HUES48 (cell line): ENCODE data around the gene MRGPRD.

Experiments used
- H3K27ac ChIP-seq: one replicate; pipeline ENCODE4 v1.7.0; 2013; ENCODE audit warnings: low read depth, low read length, inconsistent platforms
- H3K27me3 ChIP-seq: 2 replicates; pipeline ENCODE4 v1.6.1; 2013; ENCODE audit warnings: mild to moderate bottlenecking, low read length; ENCODE audit not compliant: control insufficient read depth, insufficient read depth
- H3K36me3 ChIP-seq: 2 replicates; pipeline ENCODE4 v1.6.1; 2013; ENCODE audit warnings: low read length; ENCODE audit not compliant: control insufficient read depth, insufficient read depth
- H3K4me1 ChIP-seq: 2 replicates; pipeline ENCODE4 v1.6.1; 2013; ENCODE audit warnings: mild to moderate bottlenecking, low read length; ENCODE audit not compliant: control insufficient read depth, insufficient read depth
- H3K4me3 ChIP-seq: 2 replicates; pipeline ENCODE4 v1.5.1; 2013; ENCODE audit warnings: mild to moderate bottlenecking, low read depth, low read length
- H3K9ac ChIP-seq: 2 replicates; pipeline ENCODE4 v1.6.1; 2013; ENCODE audit warnings: mild to moderate bottlenecking, low read depth, low read length, moderate library complexity
- H3K9me3 ChIP-seq: 2 replicates; pipeline ENCODE4 v1.6.1; 2013; ENCODE audit warnings: low read length; ENCODE audit not compliant: control insufficient read depth, insufficient read depth

The MRGPRD gene, protein sequence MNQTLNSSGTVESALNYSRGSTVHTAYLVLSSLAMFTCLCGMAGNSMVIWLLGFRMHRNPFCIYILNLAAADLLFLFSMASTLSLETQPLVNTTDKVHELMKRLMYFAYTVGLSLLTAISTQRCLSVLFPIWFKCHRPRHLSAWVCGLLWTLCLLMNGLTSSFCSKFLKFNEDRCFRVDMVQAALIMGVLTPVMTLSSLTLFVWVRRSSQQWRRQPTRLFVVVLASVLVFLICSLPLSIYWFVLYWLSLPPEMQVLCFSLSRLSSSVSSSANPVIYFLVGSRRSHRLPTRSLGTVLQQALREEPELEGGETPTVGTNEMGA

DNA sequence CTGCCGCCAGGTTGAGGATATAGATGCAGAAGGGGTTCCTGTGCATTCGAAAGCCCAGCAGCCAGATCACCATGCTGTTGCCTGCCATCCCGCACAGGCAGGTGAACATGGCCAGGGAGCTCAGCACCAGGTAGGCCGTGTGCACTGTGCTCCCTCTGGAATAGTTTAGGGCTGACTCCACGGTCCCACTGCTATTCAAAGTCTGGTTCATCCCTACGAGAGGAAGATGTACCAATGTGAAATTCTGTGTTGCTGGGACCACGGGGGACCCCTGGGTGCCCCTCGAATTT, at the start of gene MRGPRD:
Gene MRGPRD, minus strand, starts transcription at position 211 of the 290 bp plus-strand sequence. Its CDS starts 0 bp downstream, at position 211.
- H3K27ac ChIP-seq = no peak within 1 kb of the TSS
- H3K4me3 ChIP-seq = no peak within 1 kb of the TSS
- H3K4me1 ChIP-seq = peaks cover 7% of the 10 kb centered on the region; the same call in 1 of the 2 replicates
- no peaks in the 10 kb centered on the region for H3K36me3 ChIP-seq
- H3K9me3 ChIP-seq = no peaks in the 10 kb centered on the region
- no peaks in the 10 kb centered on the region; the same call in 1 of the 2 replicates for H3K27me3 ChIP-seq
- H3K9ac ChIP-seq = no peak within 1 kb of the TSS

DNA sequence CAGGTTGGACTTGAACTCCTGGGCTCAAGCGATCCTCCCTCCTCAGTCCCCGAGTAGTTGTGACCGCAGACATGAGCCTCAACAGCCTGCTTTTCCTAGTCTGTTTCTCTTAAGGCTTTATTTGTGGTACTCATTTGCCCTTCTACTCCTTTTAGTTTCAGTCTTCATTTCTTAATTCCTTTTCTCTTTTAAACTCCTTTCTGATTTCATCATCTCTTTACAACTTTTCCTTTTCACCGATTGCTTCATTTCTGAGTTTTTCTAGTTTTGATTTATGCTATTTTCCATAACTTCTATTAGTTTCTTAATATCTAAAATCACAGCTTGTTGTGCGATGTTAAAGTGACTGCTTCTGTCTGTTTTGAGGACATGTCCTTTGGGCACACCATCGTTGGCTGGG, 49.5 kb upstream of the MRGPRD start:
- H3K4me3 ChIP-seq = no peak overlapping the region
- no peak overlapping the region for H3K9ac ChIP-seq
- H3K27ac ChIP-seq = no peak overlapping the region
- H3K4me1 ChIP-seq = no peaks in the 10 kb centered on the region; the same call in 1 of the 2 replicates
- no peaks in the 10 kb centered on the region for H3K36me3 ChIP-seq
- H3K27me3 ChIP-seq = no peaks in the 10 kb centered on the region
- H3K9me3 ChIP-seq = no peaks in the 10 kb centered on the region

DNA sequence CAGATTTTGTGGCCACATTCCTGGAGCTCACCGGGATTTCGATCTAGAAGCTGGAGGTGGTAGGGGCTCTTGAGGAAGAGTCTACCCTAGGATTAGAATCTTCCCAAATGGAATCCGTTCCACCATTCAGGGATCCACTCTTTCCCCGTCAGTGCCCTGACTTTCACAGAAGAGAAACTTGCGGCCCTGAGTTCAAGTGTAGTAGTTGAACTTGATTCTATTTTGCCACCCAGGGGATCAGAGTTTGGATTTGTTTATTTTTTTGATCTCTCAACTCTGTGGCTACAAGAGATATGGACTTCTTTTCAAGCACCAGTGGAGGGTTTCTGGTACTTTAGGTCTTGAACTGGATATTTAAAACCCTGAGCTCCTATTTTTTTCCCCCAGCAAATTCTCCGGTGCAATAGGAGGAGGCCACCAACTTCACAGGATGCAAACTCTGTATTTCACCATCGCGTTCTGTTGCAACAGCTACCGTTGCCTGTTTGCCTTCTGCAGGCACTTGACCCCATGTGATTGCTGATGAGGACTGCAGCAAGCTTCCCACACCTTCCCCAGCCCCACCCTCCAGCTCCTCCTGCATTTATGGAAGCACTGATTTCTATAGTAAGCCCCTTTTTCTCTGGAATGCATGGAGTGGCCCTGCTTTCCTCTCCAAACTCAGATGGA, 47.1 kb upstream of the MRGPRD start:
- H3K4me3 ChIP-seq = no peak overlapping the region
- no peaks in the 10 kb centered on the region for H3K9me3 ChIP-seq
- H3K9ac ChIP-seq = no peak overlapping the region
- no peak overlapping the region for H3K27ac ChIP-seq
- H3K4me1 ChIP-seq = no peaks in the 10 kb centered on the region; the same call in 1 of the 2 replicates
- no peaks in the 10 kb centered on the region for H3K27me3 ChIP-seq
- H3K36me3 ChIP-seq = no peaks in the 10 kb centered on the region

DNA sequence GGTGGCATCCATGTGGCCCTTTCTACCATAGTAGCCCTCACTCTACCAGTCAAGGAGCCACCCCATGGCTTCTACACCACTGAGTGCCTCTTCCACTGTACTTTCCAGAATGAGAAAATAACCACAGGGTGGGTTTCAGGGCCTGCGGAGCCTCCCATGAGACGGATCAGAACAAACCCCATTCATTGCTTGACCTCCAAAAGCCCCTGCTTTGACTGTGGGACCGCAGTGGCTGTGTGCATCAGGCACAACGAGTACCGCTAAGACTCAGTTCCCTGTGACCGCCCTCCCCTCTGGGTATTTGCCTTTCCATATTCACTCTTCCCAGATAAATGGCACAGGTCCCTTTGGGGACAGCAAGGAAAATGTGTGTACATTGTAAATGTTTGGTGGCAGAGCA, 43.7 kb upstream of the MRGPRD start:
- Histone ChIP-seq H3K9me3 (no peaks in the 10 kb centered on the region), H3K27ac (no peak overlapping the region), H3K4me1 (no peaks in the 10 kb centered on the region), H3K4me3 (no peak overlapping the region), H3K36me3 (no peaks in the 10 kb centered on the region), H3K9ac (no peak overlapping the region), H3K27me3 (no peaks in the 10 kb centered on the region)

DNA sequence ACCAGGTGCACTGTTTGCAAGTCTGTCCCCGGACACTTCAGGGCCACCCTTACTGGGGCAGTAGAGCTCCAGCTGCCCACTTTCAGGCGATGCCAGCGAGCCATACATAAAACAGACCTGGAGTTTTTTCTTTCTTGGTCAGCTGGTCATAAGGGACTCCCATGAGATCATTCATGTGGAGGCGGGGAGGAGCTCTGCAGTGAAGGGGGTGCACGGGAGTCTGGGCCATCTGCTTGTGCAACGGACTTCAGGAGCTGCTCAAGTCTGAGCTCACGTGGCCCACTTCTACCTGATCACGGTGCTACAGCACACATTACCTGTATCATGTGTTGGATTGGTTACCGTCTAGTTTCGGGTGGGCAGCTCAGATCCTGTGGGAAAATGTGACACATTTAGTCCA, 41.5 kb upstream of the MRGPRD start:
- H3K4me3 ChIP-seq = no peak overlapping the region
- no peaks in the 10 kb centered on the region for H3K27me3 ChIP-seq
- no peaks in the 10 kb centered on the region for H3K4me1 ChIP-seq
- H3K36me3 ChIP-seq = no peaks in the 10 kb centered on the region
- no peak overlapping the region for H3K9ac ChIP-seq
- no peaks in the 10 kb centered on the region for H3K9me3 ChIP-seq
- H3K27ac ChIP-seq = no peak overlapping the region

DNA sequence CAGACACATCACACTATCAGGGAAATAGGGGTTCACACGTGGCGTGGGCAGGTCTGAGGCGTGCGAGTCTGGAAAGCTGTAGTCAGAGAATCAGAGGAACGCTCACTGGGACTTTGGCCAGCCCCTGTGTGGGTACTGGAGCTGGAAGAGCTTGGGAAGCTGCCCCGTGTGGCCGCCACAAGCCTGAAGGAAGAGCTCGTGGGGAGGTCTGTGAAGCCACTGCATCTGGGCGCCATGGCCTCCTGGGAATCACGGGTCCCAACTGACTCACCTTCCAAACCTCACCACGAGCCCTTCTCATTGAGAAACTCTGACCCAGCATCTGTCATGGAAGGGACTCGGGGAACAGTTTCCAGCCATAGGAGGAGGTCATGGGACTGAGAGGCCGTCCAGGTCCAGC, 38.1 kb upstream of the MRGPRD start:
- H3K27me3 ChIP-seq = no peaks in the 10 kb centered on the region
- peaks cover 14% of the 10 kb centered on the region for H3K4me1 ChIP-seq
- H3K36me3 ChIP-seq = no peaks in the 10 kb centered on the region
- no peaks in the 10 kb centered on the region for H3K9me3 ChIP-seq
- H3K27ac ChIP-seq = no peak overlapping the region
- H3K4me3 ChIP-seq = no peak overlapping the region
- no peak overlapping the region for H3K9ac ChIP-seq

DNA sequence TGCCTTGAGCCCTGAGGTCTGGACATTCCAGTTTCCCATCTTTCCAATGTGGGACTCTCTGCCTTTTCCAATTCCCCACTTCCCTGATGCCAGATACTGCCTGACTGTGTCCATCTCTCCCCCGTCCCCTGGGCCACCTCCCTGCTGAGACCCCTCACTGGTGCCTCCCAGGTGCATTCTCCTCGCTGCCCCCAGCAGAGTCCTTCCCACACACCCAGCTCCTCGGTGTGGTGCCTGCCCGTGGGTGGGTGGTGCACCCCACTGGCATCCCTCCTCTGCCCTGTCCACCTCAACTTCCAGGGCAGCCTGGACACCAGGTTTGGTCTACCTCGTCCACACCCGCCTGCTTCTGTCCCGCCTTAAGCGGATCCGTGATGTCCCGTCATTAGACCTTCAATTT, 37.2 kb upstream of the MRGPRD start:
- H3K27me3 ChIP-seq = no peaks in the 10 kb centered on the region
- H3K4me1 ChIP-seq = peaks cover 14% of the 10 kb centered on the region
- H3K9ac ChIP-seq = no peak overlapping the region
- no peaks in the 10 kb centered on the region for H3K9me3 ChIP-seq
- H3K27ac ChIP-seq = no peak overlapping the region
- no peak overlapping the region for H3K4me3 ChIP-seq
- H3K36me3 ChIP-seq = no peaks in the 10 kb centered on the region

DNA sequence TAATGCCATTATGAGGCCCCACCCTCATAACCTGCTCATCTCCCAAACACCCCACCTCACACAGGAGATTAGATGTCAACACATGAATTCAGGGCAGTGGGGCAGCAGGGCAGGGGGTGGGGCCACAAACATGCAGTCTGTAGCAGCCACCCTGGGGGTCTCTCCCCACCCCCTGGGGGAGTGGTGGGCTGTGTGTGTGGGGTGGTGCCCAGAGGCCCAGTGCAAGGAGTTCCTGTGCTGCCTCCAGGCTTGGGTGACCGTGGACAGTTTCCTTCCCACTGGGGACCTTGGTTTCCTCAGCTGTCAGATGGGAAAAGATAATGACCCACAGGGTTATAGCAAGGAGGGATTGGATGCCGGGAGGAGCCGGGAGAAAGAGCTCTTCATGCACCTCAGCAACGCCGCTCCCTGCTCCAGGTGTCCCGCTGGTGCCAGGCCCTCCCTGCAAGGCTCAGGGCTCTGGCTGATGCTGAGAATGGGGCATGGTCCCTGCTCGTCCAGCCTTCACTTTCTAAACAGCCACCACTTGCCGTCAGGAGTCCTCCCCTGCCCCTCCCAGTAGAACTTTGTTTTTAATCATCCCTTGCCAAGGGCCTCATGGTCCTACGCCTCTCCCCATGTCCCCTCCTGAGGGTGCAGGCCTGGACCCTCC, 34.2 kb upstream of the MRGPRD start:
- Histone ChIP-seq H3K4me1 (peaks cover 40% of the 10 kb centered on the region), H3K27ac (peak overlapping the region; percentile 66), H3K27me3 (peaks cover 10% of the 10 kb centered on the region; the same call in 1 of the 2 replicates), H3K36me3 (no peaks in the 10 kb centered on the region), H3K4me3 (no peak overlapping the region), H3K9ac (no peak overlapping the region), H3K9me3 (no peaks in the 10 kb centered on the region)

DNA sequence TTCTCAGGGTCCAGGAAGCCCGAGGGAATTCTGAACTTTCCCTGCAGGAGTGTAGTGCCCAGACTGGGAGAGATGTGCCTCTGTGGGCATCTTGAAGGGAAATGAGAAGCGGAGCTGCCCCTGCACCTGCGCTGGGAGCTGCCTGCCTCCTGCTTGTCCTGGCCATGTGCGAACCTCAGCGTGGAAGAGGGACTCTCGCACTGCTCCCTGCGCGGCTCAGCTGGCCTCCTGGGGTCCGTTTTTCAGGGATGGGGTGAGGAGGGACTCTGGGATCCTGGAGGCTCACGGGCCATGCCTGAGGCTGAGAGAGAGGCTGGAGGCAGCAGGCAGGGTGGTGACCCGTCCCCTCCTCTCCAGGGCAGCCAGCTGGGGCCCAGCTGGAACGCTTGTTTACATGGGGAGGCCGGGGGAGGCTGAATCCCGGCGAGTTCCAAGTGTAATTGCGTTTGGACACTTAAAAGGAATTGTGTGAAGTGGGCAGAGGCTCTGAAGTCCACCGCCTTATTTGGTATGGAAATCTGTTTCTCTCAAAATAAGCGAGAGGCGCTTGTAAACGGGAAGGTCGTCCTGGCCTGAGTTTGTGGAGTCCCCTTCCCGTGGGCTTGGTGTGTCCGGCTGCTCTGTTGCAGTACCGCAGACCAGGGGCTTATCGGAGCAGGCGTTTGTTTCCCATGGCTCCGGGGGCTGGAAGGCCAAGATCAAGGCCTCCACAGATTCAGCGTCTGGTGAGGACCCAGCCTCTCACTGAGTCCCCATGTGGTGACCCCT, 33.5 kb upstream of the MRGPRD start:
- Histone ChIP-seq H3K27ac (peak overlapping the region; percentile 66), H3K27me3 (peaks cover 10% of the 10 kb centered on the region; the same call in 1 of the 2 replicates), H3K9me3 (no peaks in the 10 kb centered on the region), H3K4me1 (peaks cover 40% of the 10 kb centered on the region), H3K4me3 (peak overlapping the region; percentile 62), H3K9ac (no peak overlapping the region), H3K36me3 (no peaks in the 10 kb centered on the region)

DNA sequence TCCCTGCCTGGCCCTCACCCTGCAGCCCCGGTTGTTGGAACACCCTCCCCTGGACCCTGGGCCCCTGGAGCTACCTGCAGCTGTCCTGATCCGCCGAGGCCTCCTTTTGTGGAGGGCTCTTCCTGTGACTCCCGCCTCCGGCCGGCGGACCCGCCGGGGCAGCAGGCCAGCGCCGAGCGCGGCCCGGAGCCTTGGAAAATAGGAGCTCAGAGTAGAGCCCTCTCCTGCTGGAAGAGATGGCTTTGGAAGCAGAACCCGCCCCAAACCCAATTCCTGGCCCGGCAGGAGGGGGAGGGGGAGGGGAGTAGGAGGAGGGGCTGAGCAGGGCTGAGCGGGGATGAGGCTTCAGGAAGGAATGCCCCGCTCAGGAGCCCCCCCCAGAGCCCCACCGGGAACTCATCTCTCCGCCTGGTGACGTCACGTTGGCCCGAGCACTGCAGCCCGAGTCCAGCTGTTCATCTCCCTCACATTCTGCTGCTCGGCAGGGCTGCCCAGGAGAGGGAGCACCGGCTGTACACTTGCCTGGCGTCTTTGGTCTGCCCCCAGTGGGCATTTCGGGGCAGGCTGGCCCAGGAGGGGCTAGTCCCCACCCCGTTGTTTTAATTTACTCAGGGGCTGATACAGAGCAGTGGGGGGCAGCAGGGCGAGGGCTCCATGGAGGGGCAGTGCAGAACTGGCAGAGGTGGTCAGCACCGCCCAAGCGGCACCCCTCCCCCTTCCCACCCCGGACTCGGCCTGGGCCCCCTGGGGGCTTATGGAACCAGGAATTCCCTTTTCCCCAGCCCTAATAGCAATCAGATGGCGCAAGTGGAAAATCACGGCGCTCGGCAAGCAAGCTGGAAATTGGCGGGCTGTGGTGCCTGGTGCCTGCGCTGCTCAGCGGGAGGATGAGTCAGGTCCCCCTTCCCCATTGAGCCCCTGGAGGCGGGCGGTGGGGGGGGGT, 32.5 kb upstream of the MRGPRD start, which contains the start of gene MRGPRF:
Gene MRGPRF, minus strand, starts transcription at position 238 of the 943 bp plus-strand sequence. CDS start 3,345 bp downstream, outside the sequence.
- H3K36me3 ChIP-seq = no peaks in the 10 kb centered on the region
- H3K27ac ChIP-seq = peak within 1 kb of the TSS; percentile 66
- no peak within 1 kb of the TSS for H3K9ac ChIP-seq
- H3K4me3 ChIP-seq = peak within 1 kb of the TSS; percentile 62
- peaks cover 44% of the 10 kb centered on the region for H3K4me1 ChIP-seq
- no peaks in the 10 kb centered on the region for H3K9me3 ChIP-seq
- peaks cover 10% of the 10 kb centered on the region; the same call in 1 of the 2 replicates for H3K27me3 ChIP-seq
